HepG2 (cell line): ENCODE data around the gene SELPLG. TPM values are rescaled to one million over a fixed set of nuclear protein-coding genes. Genes with fewer than 3 reads are reported as not detected.

Experiments used
- ATAC-seq: fragments of 200-7000 bp; cut with Tn5 transposase; 3 replicates; pipeline ENCODE4 v1.9.1; 2020; ENCODE audit warnings: mild to moderate bottlenecking, moderate library complexity
- BruUV-seq: library from RNA; stranded (reverse); fragments of 400-500 nt; replicated peaks from 2 replicates; lab custom pipeline; 2021; lab: Mats Ljungman, UMichigan
- CTCF ChIA-PET: fragments of 300-600 bp; formaldehyde crosslinking; extraction: SDS; loops from one replicate; lab custom pipeline; 2021; ENCODE audit warnings: low total read pairs, inconsistent platforms, low intra/inter-chr PET ratio; lab: Yijun Ruan, JAX
- POLR2A ChIA-PET: fragments of 350-600 bp; sonication (Branson Sonifier 250); formaldehyde crosslinking; loops from one replicate; lab custom pipeline; 2020; ENCODE audit warnings: antibody characterized with exemption, inconsistent platforms; lab: Yijun Ruan, JAX
- DNase-seq: peaks from one replicate; pipeline ENCODE4 v3.0.0-alpha.2; 2015; ENCODE audit warnings: low spot score
- FAIRE-seq: peaks from 3 replicates; lab custom pipeline; 2011; peaks lifted over from hg19 to GRCh38; lab: Jason Lieb, UNC
- H2AFZ ChIP-seq: one replicate; pipeline ENCODE4 v1.6.1; 2011; ENCODE audit warnings: low read length, inconsistent platforms
- H3K27ac ChIP-seq: fragments of 300-600 bp; 3 replicates; pipeline ENCODE4 v1.8.0; 2011; ENCODE audit warnings: mixed run types, mild to moderate bottlenecking, mixed read lengths, low read length, inconsistent platforms; ENCODE audit not compliant: insufficient read depth; ENCODE audit errors: extremely low read length
- H3K27me3 ChIP-seq, 2 experiments: fragments of 200-600 bp in 1 of 2; 2 replicates in 1 of 2; 3 replicates in 1 of 2; pipeline versions ENCODE4 v1.6.0 to v1.8.0; 2011; ENCODE audit warnings: low read length in 2 of 2, mild to moderate bottlenecking in 2 of 2, moderate library complexity in 2 of 2, inconsistent platforms in 1 of 2; ENCODE audit not compliant: insufficient read depth in 2 of 2, control insufficient read depth in 1 of 2
- H3K36me3 ChIP-seq, 2 experiments: fragments of 200-600 bp in 1 of 2; replicated peaks in 1 of 2; 2 replicates in 1 of 2; 3 replicates in 1 of 2; pipeline versions ENCODE4 v1.5.1 to v1.8.0; 2011; ENCODE audit warnings: low read length in 2 of 2, inconsistent platforms in 1 of 2; ENCODE audit not compliant: insufficient read depth in 2 of 2, control insufficient read depth in 1 of 2
- H3K4me1 ChIP-seq: 2 replicates; pipeline ENCODE4 v1.5.1; 2012; ENCODE audit warnings: low read length, inconsistent platforms; ENCODE audit not compliant: insufficient read depth
- H3K4me2 ChIP-seq: 2 replicates; pipeline ENCODE4 v1.6.0; 2011; ENCODE audit warnings: low read depth, low read length, inconsistent platforms
- H3K4me3 ChIP-seq, 3 experiments: fragments of 200-600 bp in 1 of 3; sonication (generic), shearing (Covaris generic) in 1 of 3; replicated peaks in 1 of 3; 2 replicates each; pipeline ENCODE4 v1.5.1; 2011 to 2016; ENCODE audit warnings: low read length in 3 of 3, inconsistent platforms in 2 of 3, low read depth in 2 of 3, mild to moderate bottlenecking in 2 of 3, control low read depth in 1 of 3, mixed read lengths in 1 of 3; ENCODE audit not compliant: insufficient read depth in 1 of 3
- H3K79me2 ChIP-seq: one replicate; pipeline ENCODE4 v1.6.1; 2011; ENCODE audit warnings: low read length, inconsistent platforms; ENCODE audit not compliant: insufficient read depth
- H3K9ac ChIP-seq: 2 replicates; pipeline ENCODE4 v1.6.0; 2011; ENCODE audit warnings: mild to moderate bottlenecking, low read depth, low read length, inconsistent platforms; ENCODE audit not compliant: insufficient read depth
- H3K9me3 ChIP-seq: 2 replicates; pipeline ENCODE4 v1.5.1; 2012; ENCODE audit warnings: mild to moderate bottlenecking, low read length
- H4K20me1 ChIP-seq: 2 replicates; pipeline ENCODE4 v1.6.0; 2011; ENCODE audit warnings: inconsistent platforms, mild to moderate bottlenecking, low read length, moderate library complexity; ENCODE audit not compliant: insufficient read depth
- CHD4 ChIP-seq: fragments of 200-600 bp; sonication (generic); IDR thresholded peaks from 2 replicates; pipeline ENCODE4 v1.7.0; 2017; ENCODE audit warnings: mild to moderate bottlenecking, low read length, borderline replicate concordance
- ELF1 ChIP-seq: sonication (generic); formaldehyde crosslinking; IDR thresholded peaks from 2 replicates; pipeline ENCODE4 v1.4.0; 2020; ENCODE audit warnings: missing genetic modification reagents
- HHEX ChIP-seq: IDR thresholded peaks from 2 replicates; pipeline ENCODE4 v1.6.1; 2016; ENCODE audit warnings: control low read depth
- KLF16 ChIP-seq, 2 experiments: sonication (generic) in 1 of 2; formaldehyde crosslinking in 1 of 2; IDR thresholded peaks; 2 replicates each; pipeline versions ENCODE4 v1.6.1 to v1.8.0; 2016 to 2023; ENCODE audit warnings: missing genetic modification reagents in 2 of 2, missing compliant biosample characterization in 1 of 2
- MAX ChIP-seq: IDR thresholded peaks from 2 replicates; pipeline ENCODE4 v1.6.1; 2012; ENCODE audit warnings: inconsistent platforms
- PBX3 ChIP-seq: sonication (generic); formaldehyde crosslinking; IDR thresholded peaks from 2 replicates; pipeline ENCODE4 v1.8.1; 2023; ENCODE audit warnings: missing genetic modification reagents, inconsistent platforms, borderline replicate concordance
- THAP11 ChIP-seq: IDR thresholded peaks from 2 replicates; pipeline ENCODE4 v1.6.1; 2016; ENCODE audit warnings: missing biosample characterization, missing genetic modification reagents
- ZNF232 ChIP-seq: sonication (generic); formaldehyde crosslinking; IDR thresholded peaks from 2 replicates; pipeline ENCODE4 v1.4.0; 2020; ENCODE audit warnings: missing genetic modification reagents, borderline replicate concordance
- ZNF3 ChIP-seq: IDR thresholded peaks from 2 replicates; pipeline ENCODE4 v1.7.0; 2017; ENCODE audit warnings: inconsistent platforms
- ZNF382 ChIP-seq: sonication (generic); formaldehyde crosslinking; IDR thresholded peaks from 2 replicates; pipeline ENCODE4 v1.5.0; 2020; ENCODE audit warnings: missing genetic modification reagents, mild to moderate bottlenecking, borderline replicate concordance
- ZNF564 ChIP-seq: sonication (generic); formaldehyde crosslinking; IDR thresholded peaks from 2 replicates; pipeline ENCODE4 v1.8.1; 2023; ENCODE audit warnings: mild to moderate bottlenecking, missing genetic modification reagents
- ZNF841 ChIP-seq: sonication (generic); formaldehyde crosslinking; IDR thresholded peaks from 2 replicates; pipeline ENCODE4 v1.8.1; 2023; ENCODE audit warnings: missing genetic modification reagents, borderline replicate concordance
- WGBS: methylation state at CpG from one replicate; pipeline ENCODE4 v1.1.6; 2017; ENCODE audit warnings: low lambda C conversion rate; 5-methylcytosine and 5-hydroxymethylcytosine counted together
- in situ Hi-C: cut with HindIII; loops from 2 replicates; pipeline ENCODE4 v1.10.0; 2017; ENCODE audit warnings: low pct_unique_long_range_greater_than_20kb; ENCODE audit not compliant: extremely low pct_ligation_motif_present
- intact Hi-C: fragments of 100-400 bp; cut with micrococcal nuclease; formaldehyde crosslinking; loops from one replicate; pipeline ENCODE4 v1.10.0; 2022; ENCODE audit not compliant: unreplicated experiment
- polyA plus RNA-seq, 8 experiments: library from polyadenylated mRNA; depleted of rRNA in 3 of 8; stranded (reverse) in 7 of 8; unstranded in 1 of 8; fragments of >200 nt; fragmentation: Illumina TruSeq in 4 of 8; extraction: Trizol in 4 of 8; gene quantifications; 2 replicates each; pipeline versions ENCODE4 v1.2.1 to v1.2.3, GENCODE V29; 2011 to 2016; ENCODE audit warnings: low read depth in 4 of 8, missing spikeins in 1 of 8, mixed read lengths in 1 of 8; ENCODE audit not compliant: insufficient read depth in 1 of 8
- total RNA-seq, 5 experiments: library from RNA; depleted of rRNA; stranded (reverse); fragments of >200 nt; fragmentation: Illumina TruSeq; extraction: Trizol; gene quantifications; 2 replicates each; pipeline ENCODE4 v1.2.3, GENCODE V29; 2016; ENCODE audit warnings: low read depth in 1 of 5
- TF ChIP-seq, protein P1 (sequence below): IDR thresholded peaks from 2 replicates; pipeline ENCODE4 v1.6.1; 2016; ENCODE audit warnings: mild to moderate bottlenecking, missing biosample characterization, missing genetic modification reagents

The SELPLG gene
- total and polyA plus RNA-seq, 2 of the 13 experiments (the other 11 are each of a cell fraction or from before 2014, with no cell fraction given) = 0.12 TPM; not detected in 1

DNA sequence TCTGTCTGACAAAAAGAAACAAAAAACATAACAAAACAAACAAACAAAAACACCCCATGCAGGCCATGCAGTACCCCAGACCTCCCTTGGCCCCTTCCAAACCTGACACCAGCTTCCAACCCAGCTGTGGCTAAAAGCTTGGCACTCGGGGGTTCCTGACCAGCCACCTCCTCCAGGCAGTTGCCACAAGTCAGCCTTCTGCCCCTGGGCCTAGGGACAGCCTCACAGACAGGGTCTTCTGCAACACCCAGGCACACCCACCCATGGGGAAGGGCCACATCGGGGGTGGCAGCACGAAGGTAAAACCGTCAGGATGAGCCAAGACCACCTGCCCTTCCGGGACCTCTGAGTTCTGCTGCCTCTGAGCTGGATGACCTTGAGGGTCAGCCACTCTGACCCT, 25.1 kb downstream of the SELPLG start:
- Histone ChIP-seq H3K9me3 (no peaks in the 10 kb centered on the region), H3K4me1 (peaks cover 24% of the 10 kb centered on the region), H3K4me3 (no peak overlapping the region), H3K27me3 (peaks cover 1 to 22% of the 10 kb centered on the region in 2 experiments; a peak in 4 of 5 replicates), H3K9ac (no peak overlapping the region), H3K4me2 (no peak overlapping the region), H4K20me1 (no peaks in the 10 kb centered on the region), H3K36me3 (no peaks in the 10 kb centered on the region), H3K27ac (no peak overlapping the region), H2AFZ (no peak overlapping the region), H3K79me2 (no peaks in the 10 kb centered on the region)
- DNase-seq (no peak), ATAC-seq (no peak), FAIRE-seq (no peak)
- WGBS = 0% methylated on average over 3 of the region's 5 CpGs
- intact Hi-C loops (no loop called here), in situ Hi-C loops (no loop called here)
- POLR2A ChIA-PET = no interaction called here
- CTCF ChIA-PET = no interaction called here
- no peak for TF ChIP-seq KLF16 (CRISPR knock-in tag; IDR thresholded peaks at IDR 0.05)
- no TSS peak for BruUV-seq

DNA sequence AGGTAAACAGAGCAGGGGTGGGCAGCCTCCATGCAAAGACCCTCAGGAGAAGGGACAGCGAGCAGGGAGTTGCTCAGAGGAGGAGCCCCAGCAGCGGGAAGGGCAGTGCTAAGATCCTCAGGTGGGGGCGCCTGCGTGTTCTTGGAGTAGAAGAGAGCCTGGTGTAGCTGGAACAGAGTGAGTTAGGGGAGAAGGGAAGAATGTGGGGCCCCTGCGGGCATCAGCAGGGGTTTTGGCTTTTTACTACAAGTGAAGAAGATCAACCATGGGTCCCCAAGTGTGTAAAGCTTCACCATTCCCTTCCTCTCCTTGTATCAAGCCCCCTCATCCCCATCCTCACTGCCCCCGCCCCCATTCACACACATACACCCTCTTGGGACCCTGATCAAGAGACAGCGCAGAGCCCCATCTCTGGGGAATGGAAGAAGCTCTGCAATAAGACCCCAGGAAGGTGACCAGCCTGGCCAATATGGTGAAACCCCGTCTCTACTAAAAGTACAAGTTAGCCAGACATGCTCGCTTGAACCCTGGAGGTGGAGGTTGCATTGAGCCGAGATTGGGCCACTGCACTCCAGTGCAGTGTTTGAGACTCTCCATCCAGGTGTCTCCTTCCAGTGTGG, 25.6 kb downstream of the SELPLG start:
- no peak overlapping the region for H3K4me3 ChIP-seq
- no peaks in the 10 kb centered on the region for H3K9me3 ChIP-seq
- H3K9ac ChIP-seq = no peak overlapping the region
- no peak overlapping the region for H3K27ac ChIP-seq
- H3K4me2 ChIP-seq = no peak overlapping the region
- WGBS = 41% methylated on average over 10 of the region's 10 CpGs
- CTCF ChIA-PET = no interaction called here
- DNase-seq = no peak
- peaks cover 2 to 22% of the 10 kb centered on the region in 2 experiments; a peak in 4 of 5 replicates for H3K27me3 ChIP-seq
- in situ Hi-C loops (no loop called here), intact Hi-C loops (no loop called here)
- H3K79me2 ChIP-seq = no peaks in the 10 kb centered on the region
- no peak overlapping the region for H2AFZ ChIP-seq
- no peak for ATAC-seq
- FAIRE-seq = no peak
- no TSS peak for BruUV-seq
- TF ChIP-seq ZNF3 (CRISPR knock-in tag) = no peak
- no peak for TF ChIP-seq ZNF382
- TF ChIP-seq THAP11 (CRISPR knock-in tag) = no peak
- no peak for TF ChIP-seq HHEX (CRISPR knock-in tag)
- TF ChIP-seq MAX = no peak
- TF ChIP-seq, protein P1, sequence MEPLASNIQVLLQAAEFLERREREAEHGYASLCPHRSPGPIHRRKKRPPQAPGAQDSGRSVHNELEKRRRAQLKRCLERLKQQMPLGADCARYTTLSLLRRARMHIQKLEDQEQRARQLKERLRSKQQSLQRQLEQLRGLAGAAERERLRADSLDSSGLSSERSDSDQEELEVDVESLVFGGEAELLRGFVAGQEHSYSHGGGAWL (CRISPR knock-in tag) = no peak
- no peak for TF ChIP-seq PBX3 (CRISPR knock-in tag)
- no peak for TF ChIP-seq ELF1 (CRISPR knock-in tag)
- no peak for TF ChIP-seq CHD4
- TF ChIP-seq ZNF841 (CRISPR knock-in tag) = no peak
- TF ChIP-seq ZNF564 (CRISPR knock-in tag) = no peak
- no peak for TF ChIP-seq ZNF232 (CRISPR knock-in tag)
- TF ChIP-seq, all 625 proteins: peak for 0
- POLR2A ChIA-PET = no interaction called here
- H3K36me3 ChIP-seq = no peaks in the 10 kb centered on the region
- H4K20me1 ChIP-seq = no peaks in the 10 kb centered on the region
- peaks cover 23% of the 10 kb centered on the region for H3K4me1 ChIP-seq
